ENCODE data around the gene SERHL2.
"Not testable (repeated sequence)": the region's sequence is repeated elsewhere in the genome, so short reads cannot be mapped to it uniquely, and the experiment has no call there.

The SERHL2 gene

GRCh38 chr22:42535082-42535731 is 18.5 kb upstream of the SERHL2 start:
- DNase-seq (ENCODE audit: low spot score): not testable (repeated sequence)

DNA sequence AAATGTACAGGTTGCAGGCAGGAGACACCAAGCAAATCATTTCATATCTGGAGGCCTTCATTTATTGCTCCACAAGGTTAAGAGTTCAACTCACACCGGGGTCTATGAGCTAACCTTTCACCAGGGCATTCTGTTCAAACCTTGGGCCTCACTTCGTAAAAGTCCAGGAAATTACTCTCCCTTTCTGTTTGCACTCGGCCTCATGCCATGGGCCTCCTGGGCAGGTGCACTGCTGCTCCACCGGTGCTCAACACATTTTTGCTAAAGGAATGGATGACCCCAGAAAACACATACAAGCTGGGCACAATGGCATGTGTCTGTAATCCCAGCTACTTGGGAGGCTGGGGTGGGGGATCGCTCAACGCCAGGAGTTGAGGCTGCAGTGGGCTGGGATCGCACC is 17.6 kb upstream of the SERHL2 start:
- DNase-seq (ENCODE audit: low spot score): no peak

DNA sequence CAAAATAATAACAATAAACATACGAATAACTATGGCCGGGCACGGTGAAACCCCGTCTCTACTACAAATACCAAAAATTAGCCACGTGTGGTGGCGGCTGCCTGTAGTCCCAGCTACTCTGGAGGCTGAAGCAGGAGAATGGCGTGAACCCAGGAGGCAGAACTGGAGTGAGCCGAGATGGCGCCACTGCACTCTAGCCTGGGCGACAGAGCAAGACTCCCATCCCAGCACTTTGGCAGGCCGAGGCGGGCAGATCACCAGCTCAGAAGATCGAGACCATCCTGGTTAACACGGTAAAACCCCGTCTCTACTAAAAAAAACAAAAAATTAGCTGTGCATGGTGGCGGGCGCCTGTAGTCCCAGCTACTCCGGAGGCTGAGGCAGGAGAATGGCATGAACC is 17.1 kb upstream of the SERHL2 start:
- DNase-seq (ENCODE audit: low spot score): not testable (repeated sequence)

DNA sequence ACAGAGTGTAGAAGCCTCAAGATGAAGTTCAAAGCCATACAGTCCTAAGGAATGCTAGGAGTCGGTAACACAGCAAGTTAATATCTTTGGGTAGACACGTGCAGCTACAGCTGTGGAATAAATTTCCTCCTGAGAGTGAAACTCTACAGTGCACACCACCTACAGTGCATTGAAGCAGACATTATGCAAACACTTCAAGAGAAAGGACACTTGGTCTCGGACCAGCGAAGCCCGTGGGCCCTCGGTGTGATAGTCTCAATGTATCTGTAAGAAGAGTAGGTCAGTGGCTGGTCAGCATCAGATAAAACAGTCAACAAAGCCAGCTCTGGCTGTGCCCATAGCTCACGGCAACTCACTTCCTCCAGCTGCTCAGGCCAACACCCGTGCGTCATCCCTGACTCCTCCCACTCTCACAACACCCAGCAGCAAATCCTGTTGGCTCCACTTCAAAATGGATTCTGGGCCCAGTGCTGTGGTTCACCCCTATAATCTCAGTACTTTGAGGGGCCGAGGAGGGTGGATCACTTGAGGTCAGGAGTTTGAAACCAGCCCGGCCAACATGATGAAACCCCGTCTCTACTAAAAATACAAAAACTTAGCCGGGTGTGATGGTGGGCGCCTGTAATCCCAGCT is 16.4 kb upstream of the SERHL2 start:
- DNase-seq (ENCODE audit: low spot score): not testable (repeated sequence)

DNA sequence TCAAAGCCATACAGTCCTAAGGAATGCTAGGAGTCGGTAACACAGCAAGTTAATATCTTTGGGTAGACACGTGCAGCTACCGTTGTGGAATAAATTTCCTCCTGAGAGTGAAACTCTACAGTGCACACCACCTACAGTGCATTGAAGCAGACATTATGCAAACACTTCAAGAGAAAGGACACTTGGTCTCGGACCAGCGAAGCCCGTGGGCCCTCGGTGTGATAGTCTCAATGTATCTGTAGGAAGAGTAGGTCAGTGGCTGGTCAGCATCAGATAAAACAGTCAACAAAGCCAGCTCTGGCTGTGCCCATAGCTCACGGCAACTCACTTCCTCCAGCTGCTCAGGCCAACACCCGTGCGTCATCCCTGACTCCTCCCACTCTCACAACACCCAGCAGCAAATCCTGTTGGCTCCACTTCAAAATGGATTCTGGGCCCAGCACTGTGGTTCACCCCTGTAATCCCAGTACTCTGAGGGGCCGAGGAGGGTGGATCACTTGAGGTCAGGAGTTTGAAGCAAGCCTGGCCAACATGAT is 14.5 kb upstream of the SERHL2 start:
- not testable (repeated sequence) for DNase-seq (ENCODE audit: low spot score)

DNA sequence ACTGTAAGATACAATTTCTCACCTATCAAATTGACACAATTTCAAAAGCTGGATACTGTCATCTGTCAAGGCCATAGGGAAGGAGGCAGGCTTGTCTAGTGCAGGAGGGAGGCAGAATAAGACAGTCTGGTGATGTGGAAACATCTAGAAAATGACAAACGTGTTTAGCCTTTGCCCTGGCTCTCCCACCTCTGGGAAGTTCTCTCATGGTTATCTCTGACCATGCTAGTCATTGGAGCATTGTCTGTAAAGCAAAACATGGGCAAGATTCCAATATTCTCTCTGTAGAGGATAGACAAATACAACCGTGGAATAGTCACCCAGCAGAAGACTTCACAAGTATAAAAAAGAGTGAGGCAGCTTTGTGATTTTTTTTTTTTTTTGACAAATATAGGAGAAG is 9.1 kb upstream of the SERHL2 start:
- DNase-seq (ENCODE audit: low spot score): no peak

- no peak for DNase-seq (ENCODE audit: low spot score)
Observed at GRCh38 chr22:42547562-42547961, 6.2 kb upstream of the SERHL2 start.

DNA sequence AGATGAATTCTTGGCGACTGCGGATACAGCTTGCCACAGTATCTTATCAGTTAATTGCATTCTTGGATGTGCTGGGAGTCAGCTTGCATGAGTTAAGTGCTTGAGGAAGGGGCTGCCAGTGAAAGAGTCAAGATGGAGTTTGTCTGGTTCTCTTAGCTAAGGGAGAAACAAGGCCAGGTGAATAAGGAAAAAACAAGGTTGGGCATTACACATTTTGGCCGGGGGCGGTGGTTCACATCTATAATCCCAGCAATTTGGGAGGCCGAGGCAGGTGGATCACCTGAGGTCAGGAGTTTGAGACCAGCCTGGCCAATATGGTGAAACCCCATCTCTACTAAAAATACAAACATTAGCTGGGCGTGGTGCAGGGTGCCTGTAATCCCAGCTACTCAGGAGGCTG is 5.6 kb upstream of the SERHL2 start:
- DNase-seq (ENCODE audit: low spot score): not testable (repeated sequence)

DNA sequence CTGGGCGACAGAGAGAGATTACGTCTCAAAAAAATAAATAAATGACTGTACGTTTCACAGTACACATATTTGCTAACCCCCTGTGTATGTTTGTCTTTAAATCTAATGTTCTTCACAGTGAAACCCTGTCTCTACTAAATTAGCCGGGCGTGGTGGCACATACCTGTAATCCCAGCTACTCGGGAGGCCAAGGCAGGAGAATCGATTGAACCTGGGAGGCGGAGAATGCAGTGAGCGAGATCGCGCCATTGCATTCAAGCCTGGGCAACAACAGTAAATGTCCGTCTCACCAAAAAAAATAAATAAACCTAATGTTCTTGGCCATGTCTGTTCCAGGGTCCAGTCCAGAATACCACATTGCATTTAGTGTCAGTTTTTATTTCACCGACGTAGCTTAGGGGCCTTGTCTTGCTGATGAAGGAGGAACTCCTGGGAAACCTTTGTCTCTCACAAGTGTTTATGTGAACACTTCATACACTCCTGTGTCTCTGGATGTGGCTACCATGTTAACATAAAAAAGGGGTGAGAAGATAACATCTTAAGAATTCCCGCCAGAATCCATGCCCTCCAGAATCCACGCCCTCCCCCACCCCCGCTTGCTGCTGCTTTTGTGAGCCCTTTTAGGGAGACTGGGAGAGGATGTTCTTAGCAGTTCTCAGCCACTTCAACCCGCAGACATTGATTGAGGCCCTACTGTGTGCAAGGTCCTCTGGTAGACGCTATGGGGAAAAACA is 5.0 kb upstream of the SERHL2 start:
- DNase-seq (ENCODE audit: low spot score): no peak

DNA sequence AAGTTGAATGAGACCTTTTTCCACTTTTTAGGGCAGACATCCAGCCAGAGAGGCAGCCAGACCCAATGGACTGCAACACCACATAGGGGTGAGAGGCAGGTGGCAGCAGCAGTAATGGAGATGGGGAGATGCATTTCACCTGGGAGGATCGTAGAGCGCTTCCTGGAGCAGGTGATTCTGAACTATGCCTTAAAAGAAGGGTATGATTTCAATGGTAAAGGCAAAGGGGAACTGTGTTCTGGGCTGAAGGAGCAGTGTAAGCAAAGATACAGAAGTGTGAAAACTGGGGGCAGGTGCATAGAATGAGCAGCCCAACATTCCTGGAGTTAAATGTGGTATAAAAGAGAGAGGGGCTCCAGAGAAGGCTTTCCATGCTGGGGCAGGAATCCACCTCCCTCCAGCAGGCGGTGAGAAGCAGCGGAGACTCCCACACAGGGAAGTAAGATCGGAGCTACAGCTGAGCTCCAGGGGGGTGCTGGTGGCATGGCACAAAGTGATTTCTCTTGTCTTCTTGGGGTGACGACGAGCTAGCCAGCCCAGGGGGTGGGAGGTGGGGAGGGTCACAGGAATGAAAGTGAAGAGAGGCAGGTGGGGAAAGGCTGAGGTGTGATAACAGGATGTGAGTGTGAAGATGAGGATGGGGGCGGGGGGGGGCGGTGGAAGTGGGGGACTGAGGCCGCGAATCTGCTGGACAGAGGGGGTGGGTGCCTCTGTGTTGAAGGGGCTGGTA is 4.3 kb upstream of the SERHL2 start:
- no peak for DNase-seq (ENCODE audit: low spot score)

DNA sequence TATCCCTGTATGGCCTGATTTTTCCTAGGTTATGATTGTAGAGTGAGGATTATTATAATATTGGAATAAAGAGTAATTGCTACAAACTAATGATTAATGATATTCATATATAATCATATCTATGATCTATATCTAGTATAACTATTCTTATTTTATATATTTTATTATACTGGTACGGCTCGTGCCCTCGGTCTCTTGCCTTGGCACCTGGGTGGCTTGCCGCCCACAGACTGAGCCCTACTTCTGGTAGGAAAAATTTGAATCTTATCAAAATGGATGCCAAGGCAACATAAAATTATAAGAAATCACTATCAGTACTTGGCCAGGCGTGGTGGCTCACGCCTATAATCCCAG is 1.5 kb upstream of the SERHL2 start:
- not testable (repeated sequence) for DNase-seq (ENCODE audit: low spot score)

DNA sequence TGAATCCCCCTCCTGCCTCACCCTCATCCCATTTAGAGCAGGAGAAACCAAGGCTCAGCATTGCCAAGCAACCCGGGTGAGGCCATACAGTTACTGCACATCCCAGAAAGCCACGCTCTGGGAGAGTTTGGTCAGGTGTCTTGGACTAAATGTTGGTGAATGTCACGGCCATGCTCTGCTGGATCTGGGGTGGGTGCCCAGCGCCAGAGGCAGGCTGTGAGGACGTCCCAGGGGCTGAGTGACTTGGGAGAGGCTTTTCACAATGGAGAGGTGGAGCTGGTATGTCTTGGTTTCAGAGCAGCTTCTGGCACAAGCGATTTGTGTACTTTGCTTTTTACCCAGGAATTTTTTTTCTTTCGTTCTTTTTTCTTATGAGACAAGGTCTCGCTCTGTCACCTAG is 6.6 kb downstream of the SERHL2 start:
- no peak for DNase-seq (ENCODE audit: low spot score)

DNA sequence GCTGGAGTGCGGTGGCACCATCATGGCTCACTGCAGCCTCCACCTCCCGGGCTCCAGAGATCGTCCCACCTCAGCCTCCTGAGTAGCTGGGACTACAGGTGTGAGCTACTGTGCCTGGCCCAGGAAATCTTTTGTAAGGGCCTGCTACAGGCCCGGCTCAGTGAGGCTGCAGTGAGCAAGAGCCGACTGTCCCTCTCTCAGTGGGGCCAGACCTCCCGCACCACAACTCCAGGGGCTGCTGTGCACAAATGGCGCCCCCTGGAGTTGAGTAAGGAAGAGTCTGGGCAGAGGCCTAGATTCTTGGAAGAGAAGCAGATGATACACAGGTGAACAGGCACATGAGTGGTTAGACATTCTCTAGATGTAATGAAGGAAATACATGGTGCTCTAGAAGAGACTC is 7.0 kb downstream of the SERHL2 start:
- no peak for DNase-seq (ENCODE audit: low spot score)

DNA sequence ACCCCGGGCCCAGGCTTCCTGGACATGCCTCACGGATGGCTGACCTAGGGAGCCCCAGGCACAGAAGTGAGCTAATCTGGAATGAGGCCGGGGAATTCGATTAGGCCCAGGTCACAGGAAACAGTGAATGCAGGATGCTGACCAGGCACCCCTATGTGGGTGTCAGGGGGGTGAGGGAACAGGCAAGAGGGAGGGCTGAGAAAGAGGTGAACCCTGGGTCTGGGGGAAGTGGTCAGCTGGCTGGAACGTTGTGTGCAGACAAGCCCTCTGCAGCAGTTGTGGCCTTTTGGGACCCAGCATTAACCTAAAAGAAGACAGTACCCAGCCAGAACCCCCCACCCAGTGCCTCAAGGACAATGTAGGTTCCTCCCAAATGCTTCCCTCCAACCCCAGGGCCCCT is 8.1 kb downstream of the SERHL2 start:
- no peak for DNase-seq (ENCODE audit: low spot score)

- no peak for DNase-seq (ENCODE audit: low spot score)
Observed at GRCh38 chr22:42562279-42562678, 8.5 kb downstream of the SERHL2 start.

GRCh38 chr22:42562684-42563083 is 8.9 kb downstream of the SERHL2 start:
- no peak for DNase-seq (ENCODE audit: low spot score)

- DNase-seq (ENCODE audit: low spot score): not testable (repeated sequence)
Observed at GRCh38 chr22:42563943-42564342, 10.2 kb downstream of the SERHL2 start.

- DNase-seq (ENCODE audit: low spot score): no peak
Observed at GRCh38 chr22:42564699-42565098, 10.9 kb downstream of the SERHL2 start.

GRCh38 chr22:42565956-42566355 is 12.2 kb downstream of the SERHL2 start:
- DNase-seq (ENCODE audit: low spot score): no peak

- not testable (repeated sequence) for DNase-seq (ENCODE audit: low spot score)
Observed at GRCh38 chr22:42567950-42568349, 14.2 kb downstream of the SERHL2 start.

DNA sequence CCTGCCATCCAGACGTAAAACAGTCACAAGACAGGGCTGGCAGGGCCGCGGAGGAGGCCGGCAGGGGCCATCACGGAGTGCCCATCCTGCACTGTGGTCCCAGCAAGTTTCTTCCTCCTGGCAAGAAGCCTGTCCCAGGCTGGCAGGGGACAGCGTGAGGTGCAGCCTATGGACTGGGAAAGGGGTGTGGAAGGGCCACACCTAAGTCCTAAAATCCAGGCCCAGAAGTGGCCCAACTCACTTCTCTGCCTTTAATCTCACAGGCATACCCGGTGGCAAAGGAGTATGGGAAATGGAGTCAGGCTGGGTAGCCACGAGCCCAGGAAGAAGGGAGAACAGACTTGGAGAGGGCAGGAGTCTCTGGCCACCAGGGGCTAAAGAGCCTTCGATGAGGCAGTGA is 16.8 kb downstream of the SERHL2 start:
- DNase-seq (ENCODE audit: low spot score): not testable (repeated sequence)

GRCh38 chr22:42571068-42571467 is 17.3 kb downstream of the SERHL2 start:
- not testable (repeated sequence) for DNase-seq (ENCODE audit: low spot score)

Measured in GM03348 (cell line).